Activated CD4-positive, alpha-beta memory T cell treated with anti-CD3 and anti-CD28 coated beads, Interleukin-2, amount 10 ng/mL, durations not matched to agents 7 days and 5 days (primary cell): ENCODE data around the gene PIGL. TPM values are rescaled to one million over a fixed set of nuclear protein-coding genes. Genes with fewer than 3 reads are reported as not detected.
"Not testable (repeated sequence)": the region's sequence is repeated elsewhere in the genome, so short reads cannot be mapped to it uniquely, and the experiment has no call there.

ENCODE experiments used
- CTCF ChIA-PET: fragments of 350-600 bp; sonication (Branson Sonifier 250); formaldehyde crosslinking; loops from one replicate; lab custom pipeline; 2021; ENCODE audit warnings: antibody characterized with exemption, inconsistent platforms; lab: Charles Lee
- POLR2A ChIA-PET: fragments of 350-600 bp; sonication (Branson Sonifier 250); formaldehyde crosslinking; loops from one replicate; lab custom pipeline; 2021; ENCODE audit warnings: antibody characterized with exemption; lab: Charles Lee
- DNase-seq: peaks from one replicate; pipeline ENCODE4 v3.0.0-alpha.2; 2020
- H3K27ac Mint-ChIP-seq: one replicate; pipeline ENCODE4 v1.8.0; 2021; ENCODE audit warnings: mild to moderate bottlenecking, mixed read lengths
- H3K27me3 Mint-ChIP-seq: one replicate; pipeline ENCODE4 v1.8.0; 2021; ENCODE audit warnings: mixed read lengths
- H3K36me3 Mint-ChIP-seq: one replicate; pipeline ENCODE4 v1.8.0; 2021; ENCODE audit warnings: low read depth, mixed read lengths
- H3K4me1 Mint-ChIP-seq: one replicate; pipeline ENCODE4 v1.8.0; 2021; ENCODE audit warnings: mixed read lengths
- H3K4me3 Mint-ChIP-seq: one replicate; pipeline ENCODE4 v1.8.0; 2021; ENCODE audit warnings: mild to moderate bottlenecking, mixed read lengths
- H3K9me3 Mint-ChIP-seq: one replicate; pipeline ENCODE4 v1.8.0; 2021; ENCODE audit warnings: mixed read lengths
- total RNA-seq, 2 experiments: library from RNA; stranded (reverse); gene quantifications; one replicate each; pipeline ENCODE4 v1.2.3, GENCODE V29; 2021

Gene PIGL
- total RNA-seq, 2 experiments from 2014 or later, result 30.5 to 35.2 TPM

DNA sequence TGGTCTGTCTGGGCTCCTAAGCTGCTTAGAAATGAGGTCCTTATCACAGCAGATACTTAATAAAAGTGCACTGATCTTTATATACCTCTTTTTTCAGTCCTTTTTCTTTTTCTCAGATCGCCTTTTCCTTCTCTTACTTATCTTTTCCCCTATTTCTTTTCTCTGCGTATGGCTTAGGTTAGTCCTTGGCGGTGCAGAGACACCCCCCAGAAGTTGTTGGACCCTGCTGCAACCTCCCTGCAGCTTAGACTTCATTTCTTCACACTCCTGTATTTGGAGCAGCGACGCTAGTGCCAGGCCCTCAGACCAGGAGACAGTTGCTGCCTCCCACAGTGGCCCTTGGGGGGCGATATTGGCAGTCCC lies 68.6 kb downstream of the PIGL start:
- ChIA-PET POLR2A (interaction anchor here (0.6 to 2.1 kb wide), 15 partner anchors 9 to 286 kb away, joined by 3 to 14 read pairs (median 5); partner anchors contain the start of genes NCOR1, PIGL, TRPV2 and TTC19), CTCF (interaction anchor here (0.6 to 1.4 kb wide), 11 partner anchors 10 to 250 kb away, joined by 3 to 4 read pairs (median 3); partner anchors contain the start of gene NCOR1)
- Mint-ChIP-seq H3K27me3 (no peaks in the 10 kb centered on the region), H3K27ac (peak overlapping the region; percentile 94), H3K4me3 (peak overlapping the region; percentile 55), H3K9me3 (no peaks in the 10 kb centered on the region), H3K4me1 (peaks cover 51% of the 10 kb centered on the region), H3K36me3 (peaks cover 12% of the 10 kb centered on the region)
- DNase-seq, result no peak

DNA sequence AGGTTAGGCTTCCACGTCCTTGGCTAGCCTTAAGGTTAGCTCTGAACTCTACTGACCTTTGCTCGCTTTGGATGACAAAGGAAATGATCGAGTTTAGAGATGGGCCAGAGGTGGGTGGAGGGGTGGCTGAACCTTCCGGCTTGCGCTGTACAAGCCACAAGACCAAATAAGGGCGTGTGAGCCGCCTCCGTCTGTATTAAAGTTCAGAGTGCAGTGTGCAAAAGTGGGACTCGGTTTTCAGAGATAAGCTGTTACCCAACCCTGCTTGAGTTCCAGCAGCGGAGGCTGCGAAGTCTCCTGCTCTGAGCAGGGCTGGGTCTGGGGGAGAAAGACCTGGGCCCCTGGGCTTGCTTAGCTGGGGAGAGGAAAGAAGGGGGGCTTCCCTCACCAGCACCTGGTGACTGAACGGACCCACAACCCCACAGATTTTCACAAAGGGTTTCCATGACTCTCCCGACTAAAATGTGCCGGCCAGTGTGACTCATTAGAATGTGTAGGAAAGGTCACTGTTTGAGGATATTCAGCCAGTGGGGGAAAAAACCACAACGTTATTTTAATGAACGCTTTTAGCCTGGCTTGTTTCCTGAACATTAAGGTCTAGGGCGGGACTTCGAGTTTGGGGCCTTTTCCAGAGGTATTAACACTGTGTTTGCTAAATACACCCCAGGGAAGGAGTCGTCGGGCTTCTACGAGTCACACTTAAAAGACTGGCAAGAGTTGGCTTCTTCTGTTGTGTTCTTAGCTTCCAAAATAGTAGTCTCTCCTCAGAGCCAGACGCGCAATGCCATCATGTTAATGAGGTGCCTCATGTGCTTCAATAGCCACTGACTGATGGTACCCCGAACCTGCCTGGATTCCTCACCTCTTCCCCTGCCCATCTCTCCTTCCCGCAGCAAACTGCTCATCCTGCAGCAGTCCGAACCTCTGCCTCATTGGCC lies 69.3 kb downstream of the PIGL start:
- peaks cover 12% of the 10 kb centered on the region for H3K36me3 Mint-ChIP-seq
- H3K27ac Mint-ChIP-seq, result peak overlapping the region; percentile 94
- peaks cover 51% of the 10 kb centered on the region for H3K4me1 Mint-ChIP-seq
- peak overlapping the region; percentile 55 for H3K4me3 Mint-ChIP-seq
- ChIA-PET CTCF (interaction anchor here (0.6 to 1.4 kb wide), 14 partner anchors 11 to 250 kb away, joined by 3 to 4 read pairs (median 3); partner anchors contain the start of genes CENPV, NCOR1 and TRPV2), POLR2A (interaction anchor here (0.6 to 2.1 kb wide), 18 partner anchors 9 to 287 kb away, joined by 3 to 14 read pairs (median 5); partner anchors contain the start of genes NCOR1, PIGL, TRPV2 and TTC19)
- H3K27me3 Mint-ChIP-seq, result no peaks in the 10 kb centered on the region
- peak; percentile 89 for DNase-seq
- H3K9me3 Mint-ChIP-seq, result no peaks in the 10 kb centered on the region

DNA sequence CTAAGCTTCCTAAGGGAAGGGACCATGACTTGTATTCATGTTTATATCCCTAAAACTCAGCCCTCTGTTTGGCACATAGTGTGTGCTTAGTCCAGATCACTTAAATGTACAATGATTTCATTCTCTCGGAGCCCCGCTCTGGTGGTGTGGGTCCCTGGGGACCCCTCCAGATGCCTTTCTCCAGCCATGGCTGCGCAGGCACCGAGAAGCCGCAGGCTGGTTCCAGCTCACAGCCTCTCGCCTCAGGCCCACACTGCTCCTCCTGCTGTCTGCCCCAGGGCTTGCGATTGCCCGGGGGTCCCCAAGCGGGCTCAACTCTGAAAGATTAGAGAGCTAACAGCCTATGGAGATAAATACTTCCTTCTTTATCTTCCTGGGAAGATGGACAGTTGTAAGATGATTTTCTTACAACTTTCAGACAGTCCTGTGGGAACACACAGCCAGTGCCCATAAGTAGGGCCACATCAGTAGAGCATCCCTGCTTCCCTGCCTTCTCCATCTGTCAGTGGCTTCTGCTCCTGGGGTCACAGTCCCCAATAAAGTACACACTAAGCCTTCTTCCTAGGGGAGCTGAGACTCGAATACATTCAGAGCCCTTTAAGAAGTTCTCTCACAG lies 70.0 kb downstream of the PIGL start:
- Mint-ChIP-seq H3K27me3 (no peaks in the 10 kb centered on the region), H3K4me1 (peaks cover 49% of the 10 kb centered on the region), H3K9me3 (no peaks in the 10 kb centered on the region), H3K27ac (peak overlapping the region; percentile 94), H3K36me3 (peaks cover 12% of the 10 kb centered on the region), H3K4me3 (peak overlapping the region; percentile 55)
- POLR2A ChIA-PET, result interaction anchor here (1.0 to 2.1 kb wide), 7 partner anchors 9 to 152 kb away, joined by 3 to 14 read pairs (median 5); partner anchors contain the start of genes NCOR1, PIGL, TRPV2 and UBB
- no peak for DNase-seq
- CTCF ChIA-PET, result interaction anchor here (1.0 to 1.2 kb wide), 2 partner anchors 18 to 71 kb away, joined by 3 to 4 read pairs; partner anchors contain the start of gene NCOR1

- ChIA-PET CTCF (interaction anchor here (1.2 kb wide), 1 partner anchor 18 kb away, joined by 4 read pairs; no protein-coding TSS in a partner anchor), POLR2A (interaction anchor here (1.0 to 1.6 kb wide), 4 partner anchors 8 to 151 kb away, joined by 3 to 5 read pairs (median 5); partner anchors contain the start of genes NCOR1 and UBB)
- H3K4me1 Mint-ChIP-seq, result peaks cover 49% of the 10 kb centered on the region
- peaks cover 12% of the 10 kb centered on the region for H3K36me3 Mint-ChIP-seq
- peak overlapping the region; percentile 25 for H3K4me3 Mint-ChIP-seq
- H3K27ac Mint-ChIP-seq, result peak overlapping the region; percentile 94
- peak; percentile 24 for DNase-seq
- H3K9me3 Mint-ChIP-seq, result no peaks in the 10 kb centered on the region
- H3K27me3 Mint-ChIP-seq, result no peaks in the 10 kb centered on the region
Measured at GRCh38 chr17:16287563-16288027, 70.6 kb downstream of the PIGL start.

DNA sequence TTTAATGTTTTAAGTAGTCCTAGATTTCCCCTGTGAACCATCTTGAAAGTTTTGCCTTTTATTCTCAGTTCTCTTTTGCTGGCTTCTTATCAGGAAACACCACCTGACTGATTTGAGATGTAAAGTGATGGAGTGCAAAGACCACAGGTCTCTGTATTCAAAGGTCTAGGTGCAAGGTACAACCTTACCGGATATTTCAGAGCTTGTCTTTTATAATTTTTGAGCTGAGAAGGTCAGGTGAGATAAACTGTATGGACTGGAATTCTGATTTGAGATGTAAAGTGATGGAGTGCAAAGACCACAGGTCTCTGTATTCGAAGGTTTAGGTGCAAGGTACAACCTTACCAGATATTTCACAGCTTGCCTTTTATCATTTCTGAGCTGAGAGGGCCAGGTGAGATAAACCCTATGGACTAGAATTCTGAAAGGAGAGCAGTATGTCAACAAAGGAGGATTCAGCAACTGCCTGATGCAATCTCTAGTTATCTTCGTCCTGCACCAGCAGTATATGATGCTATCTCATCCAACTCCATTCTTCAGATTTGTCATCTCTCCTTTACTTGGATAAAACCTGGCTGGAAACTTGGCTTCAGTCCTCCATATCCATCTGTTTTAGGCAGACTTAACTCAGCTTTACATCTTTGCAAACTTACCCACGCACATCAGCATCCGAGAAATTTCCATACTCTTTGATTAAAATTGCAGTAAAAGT lies 72.0 kb downstream of the PIGL start:
- POLR2A ChIA-PET, result no interaction called here
- H3K27ac Mint-ChIP-seq, result no peak overlapping the region
- no peak overlapping the region for H3K4me3 Mint-ChIP-seq

DNA sequence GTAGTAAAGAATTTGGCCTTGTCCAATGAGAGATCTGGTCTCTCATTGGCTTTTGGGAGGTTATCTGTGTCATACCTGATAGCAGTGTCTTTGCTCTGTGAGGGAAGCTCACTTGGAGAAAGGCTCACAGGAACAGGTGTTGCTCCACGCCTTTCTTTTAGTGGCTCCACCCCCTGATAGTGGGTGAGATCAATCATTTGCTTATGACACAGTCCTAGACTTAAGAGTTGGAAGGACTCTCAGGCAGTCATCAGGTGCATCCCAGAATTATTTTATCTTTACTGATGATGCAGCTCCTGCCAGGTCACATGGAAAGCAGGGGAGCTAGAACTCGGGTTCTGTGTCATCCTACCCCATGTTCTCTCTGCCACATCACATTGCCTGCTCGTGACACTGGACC lies 76.9 kb downstream of the PIGL start:
- POLR2A ChIA-PET, result no interaction called here
- Mint-ChIP-seq H3K4me1 (peaks cover 15% of the 10 kb centered on the region), H3K27me3 (no peaks in the 10 kb centered on the region), H3K4me3 (no peak overlapping the region), H3K9me3 (no peaks in the 10 kb centered on the region), H3K27ac (no peak overlapping the region), H3K36me3 (no peaks in the 10 kb centered on the region)
- no peak for DNase-seq
- CTCF ChIA-PET, result interaction anchor here (2.7 kb wide), 1 partner anchor 11 kb away, joined by 13 read pairs; no protein-coding TSS in a partner anchor

More for the DNA sequence above, 72.0 kb downstream of the PIGL start:
- H3K4me1 Mint-ChIP-seq, result peaks cover 49% of the 10 kb centered on the region
- H3K9me3 Mint-ChIP-seq, result no peaks in the 10 kb centered on the region
- peaks cover 12% of the 10 kb centered on the region for H3K36me3 Mint-ChIP-seq
- H3K27me3 Mint-ChIP-seq, result no peaks in the 10 kb centered on the region
- DNase-seq, result no peak
- CTCF ChIA-PET, result interaction anchor here (0.8 to 2.9 kb wide), 2 partner anchors 14 to 17 kb away, joined by 3 to 12 read pairs; no protein-coding TSS in a partner anchor

DNA sequence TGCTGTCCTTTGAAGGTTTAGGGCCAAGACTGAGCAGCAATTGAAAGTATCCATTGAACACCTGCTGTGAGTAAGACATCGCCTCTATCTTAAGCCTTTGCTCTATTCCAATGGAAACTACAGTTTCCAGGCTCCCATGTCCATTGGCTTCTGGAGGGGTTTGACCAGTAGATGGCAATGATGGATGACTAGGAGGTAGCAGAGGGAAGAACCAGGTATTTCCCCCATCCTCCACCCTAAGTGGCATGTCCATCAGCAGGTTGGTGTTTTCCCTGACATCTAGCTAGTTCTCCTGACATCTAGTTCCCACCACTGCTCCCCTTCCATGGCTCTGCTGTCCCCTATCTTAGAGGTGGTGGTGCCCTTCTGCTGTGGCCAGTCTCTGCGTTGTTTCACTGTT lies 77.5 kb downstream of the PIGL start:
- Mint-ChIP-seq H3K4me3 (no peak overlapping the region), H3K36me3 (no peaks in the 10 kb centered on the region), H3K27ac (no peak overlapping the region), H3K9me3 (no peaks in the 10 kb centered on the region), H3K27me3 (no peaks in the 10 kb centered on the region), H3K4me1 (peaks cover 10% of the 10 kb centered on the region)
- POLR2A ChIA-PET, result interaction anchor here (1.6 kb wide), 1 partner anchor 59 kb away, joined by 5 read pairs; the partner anchor contains the start of gene CENPV
- DNase-seq, result no peak
- CTCF ChIA-PET, result interaction anchor here (2.7 kb wide), 1 partner anchor 10 kb away, joined by 13 read pairs; no protein-coding TSS in a partner anchor

DNA sequence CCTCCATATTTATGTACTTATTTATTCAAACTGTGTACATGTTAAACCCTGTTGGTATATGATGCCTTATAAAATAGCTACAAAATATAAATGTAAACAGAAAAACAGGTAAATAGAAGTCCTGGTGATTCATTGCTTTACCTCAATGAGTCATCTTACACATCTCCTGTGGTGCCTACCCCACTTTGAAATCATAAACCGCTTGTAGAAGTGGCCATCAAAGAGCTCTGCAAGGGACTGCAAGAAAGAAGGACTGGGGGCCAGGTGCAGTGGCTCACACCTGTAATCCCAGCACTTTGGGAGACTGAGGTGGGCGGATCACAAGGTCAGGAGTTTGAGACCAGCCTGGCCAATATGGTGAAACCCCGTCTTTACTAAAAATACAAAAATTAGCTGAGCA lies 79.1 kb downstream of the PIGL start:
- POLR2A ChIA-PET, result interaction anchor here (1.0 to 1.6 kb wide), 5 partner anchors 9 to 79 kb away, joined by 3 to 5 read pairs (median 3); partner anchors contain the start of genes CENPV and PIGL
- H3K27me3 Mint-ChIP-seq, H3K27ac Mint-ChIP-seq: not testable (repeated sequence)

DNA sequence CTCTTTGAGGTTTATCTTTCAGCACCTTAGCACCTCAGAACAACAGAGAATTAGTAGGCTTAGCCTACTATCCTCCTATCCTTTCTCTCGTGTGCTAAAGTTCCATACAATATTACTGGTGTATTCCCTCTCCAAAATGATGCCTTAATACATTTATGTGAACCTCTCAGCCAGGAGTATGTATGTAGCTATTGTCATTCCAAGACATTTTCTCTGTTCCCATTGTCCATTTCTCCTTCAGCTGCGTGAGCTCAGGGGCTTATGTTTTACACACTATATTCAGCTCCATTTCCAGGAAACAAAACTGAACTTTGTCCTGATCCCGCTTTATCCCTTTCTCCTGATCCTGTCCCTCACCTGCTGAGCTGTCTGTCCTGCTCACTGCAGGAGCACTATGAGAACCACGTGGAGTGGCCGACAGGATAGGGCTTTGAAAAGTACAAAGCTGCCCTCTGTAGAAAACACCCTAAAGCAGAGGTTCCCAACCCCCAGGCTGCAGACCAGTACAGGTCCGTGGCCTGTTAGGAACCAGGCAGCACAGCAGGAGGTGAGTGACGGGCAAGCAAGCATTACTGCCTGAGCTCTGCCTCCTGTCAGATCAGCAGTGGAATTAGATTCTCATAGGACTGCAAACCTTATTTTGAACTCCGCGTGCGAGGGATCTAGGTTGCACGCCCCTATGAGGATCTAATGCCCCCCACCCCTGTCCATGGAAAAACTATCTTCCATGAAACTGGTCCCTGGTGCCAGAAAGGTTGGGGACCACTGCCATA lies 80.5 kb downstream of the PIGL start:
- H3K9me3 Mint-ChIP-seq, result no peaks in the 10 kb centered on the region
- H3K27me3 Mint-ChIP-seq, result no peaks in the 10 kb centered on the region
- H3K36me3 Mint-ChIP-seq, result no peaks in the 10 kb centered on the region
- CTCF ChIA-PET, result interaction anchor here (2.8 kb wide), 1 partner anchor 66 kb away, joined by 6 read pairs; no protein-coding TSS in a partner anchor
- H3K27ac Mint-ChIP-seq, result no peak overlapping the region
- H3K4me3 Mint-ChIP-seq, result no peak overlapping the region
- POLR2A ChIA-PET, result interaction anchor here (1.0 to 1.1 kb wide), 2 partner anchors 12 to 83 kb away, joined by 3 to 4 read pairs; partner anchors contain the start of gene UBB
- no peak for DNase-seq
- peaks cover 10% of the 10 kb centered on the region for H3K4me1 Mint-ChIP-seq

More for the DNA sequence above, 79.1 kb downstream of the PIGL start:
- not testable (repeated sequence) for H3K9me3 Mint-ChIP-seq, DNase-seq, H3K36me3 Mint-ChIP-seq, H3K4me1 Mint-ChIP-seq, H3K4me3 Mint-ChIP-seq
- CTCF ChIA-PET, result interaction anchor here (0.5 to 2.7 kb wide), 3 partner anchors 9 to 68 kb away, joined by 3 to 13 read pairs (median 3); no protein-coding TSS in a partner anchor

DNA sequence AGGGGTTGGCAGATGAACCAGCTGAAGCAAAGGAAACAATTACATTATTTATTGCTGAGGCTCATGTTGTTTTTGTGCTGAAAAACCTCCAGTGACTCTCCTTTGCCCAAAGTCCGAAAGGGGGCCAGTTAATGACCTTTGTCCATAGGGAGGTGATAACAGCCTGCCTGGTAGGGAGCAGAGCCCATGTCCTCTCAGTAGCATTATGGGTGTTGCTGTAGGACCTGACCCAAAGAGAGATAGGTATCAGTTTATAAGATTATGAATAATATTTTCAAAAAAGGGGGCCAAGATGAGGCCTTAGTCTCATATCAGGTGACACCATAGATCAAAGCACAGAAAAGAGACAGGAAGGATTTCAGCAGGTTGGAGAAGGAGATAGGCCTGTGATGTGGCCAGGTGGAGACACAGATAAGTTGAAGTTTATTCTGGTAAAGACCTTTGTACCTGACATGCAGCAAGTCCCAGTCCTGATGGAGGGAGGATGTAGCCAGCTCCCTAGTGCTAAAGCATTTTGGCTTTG lies 81.2 kb downstream of the PIGL start:
- Mint-ChIP-seq H3K27me3 (no peaks in the 10 kb centered on the region), H3K4me1 (peaks cover 10% of the 10 kb centered on the region), H3K27ac (no peak overlapping the region), H3K4me3 (no peak overlapping the region), H3K9me3 (no peaks in the 10 kb centered on the region), H3K36me3 (no peaks in the 10 kb centered on the region)
- CTCF ChIA-PET, result interaction anchor here (2.8 kb wide), 1 partner anchor 65 kb away, joined by 6 read pairs; no protein-coding TSS in a partner anchor
- POLR2A ChIA-PET, result interaction anchor here (1.0 to 1.1 kb wide), 2 partner anchors 12 to 82 kb away, joined by 3 to 4 read pairs; partner anchors contain the start of gene UBB
- no peak for DNase-seq

DNA sequence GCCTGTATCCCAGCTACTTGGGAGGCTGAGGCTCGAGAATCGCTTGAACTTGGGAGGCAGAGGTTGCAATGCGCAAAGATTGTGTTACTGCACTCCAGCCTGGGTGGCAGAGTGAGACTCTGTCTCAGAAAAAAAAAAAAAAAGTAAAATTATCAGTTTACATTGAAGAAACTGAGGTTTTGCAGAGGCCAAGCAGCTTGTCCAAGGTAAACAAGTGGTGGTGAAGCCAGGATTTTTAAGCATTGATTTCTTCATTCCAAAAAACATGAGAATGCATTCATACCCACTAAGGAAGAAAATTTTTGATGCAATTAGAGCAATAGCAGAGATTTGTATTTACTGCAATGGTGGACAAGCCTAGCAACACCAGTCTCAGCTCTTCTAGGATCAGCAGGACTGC lies 83.5 kb downstream of the PIGL start:
- CTCF ChIA-PET, result no interaction called here
- no peaks in the 10 kb centered on the region for H3K36me3 Mint-ChIP-seq

More for the DNA sequence above, 83.5 kb downstream of the PIGL start:
- peaks cover 8% of the 10 kb centered on the region for H3K4me1 Mint-ChIP-seq
- H3K9me3 Mint-ChIP-seq, result no peaks in the 10 kb centered on the region
- no peak overlapping the region for H3K27ac Mint-ChIP-seq
- POLR2A ChIA-PET, result no interaction called here
- H3K4me3 Mint-ChIP-seq, result no peak overlapping the region
- no peaks in the 10 kb centered on the region for H3K27me3 Mint-ChIP-seq
- DNase-seq, result no peak
